ENCODE measurements around the gene BCHE.
"Not testable (repeated sequence)": the region's sequence is repeated elsewhere in the genome, so short reads cannot be mapped to it uniquely, and the experiment has no call there.

BCHE gene

DNA sequence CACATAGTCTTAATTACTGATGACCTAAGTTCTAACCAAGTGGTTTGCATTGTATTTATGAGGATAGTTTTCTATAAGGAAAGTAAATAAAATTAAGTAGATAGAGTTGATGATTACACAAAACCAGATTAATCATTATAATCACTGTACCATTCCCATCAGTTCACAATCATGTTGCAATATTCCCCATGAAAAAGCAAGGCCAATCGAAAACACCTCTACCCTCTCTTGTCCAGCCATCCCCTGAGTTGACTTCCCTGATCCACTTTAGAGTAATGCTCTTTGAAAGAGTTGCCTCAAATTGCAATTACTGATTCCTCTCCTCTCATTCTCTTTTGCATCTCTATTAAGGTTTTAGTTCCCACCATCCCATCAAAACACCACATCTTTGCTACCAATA, 21.0 kb downstream of the BCHE start:
- DNase-seq = no peak

DNA sequence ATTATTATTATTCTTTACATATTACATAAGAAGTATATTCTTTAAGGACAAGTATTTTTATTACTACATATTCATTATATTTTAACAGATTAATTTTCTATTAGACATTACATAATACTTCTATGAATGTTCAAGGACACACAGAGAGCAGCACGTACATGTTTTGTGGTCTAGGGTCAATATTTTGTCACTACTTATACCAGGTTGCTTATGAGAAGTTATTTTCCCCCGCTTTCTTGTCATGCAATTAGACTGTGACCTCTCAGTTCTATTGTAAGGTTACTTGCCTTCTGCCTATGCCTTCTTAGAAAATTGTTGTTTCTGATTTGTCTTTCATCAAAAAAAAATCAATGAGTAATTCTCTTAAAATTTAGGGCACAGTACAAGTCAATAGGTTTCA, 21.5 kb downstream of the BCHE start:
- no peak for DNase-seq

DNA sequence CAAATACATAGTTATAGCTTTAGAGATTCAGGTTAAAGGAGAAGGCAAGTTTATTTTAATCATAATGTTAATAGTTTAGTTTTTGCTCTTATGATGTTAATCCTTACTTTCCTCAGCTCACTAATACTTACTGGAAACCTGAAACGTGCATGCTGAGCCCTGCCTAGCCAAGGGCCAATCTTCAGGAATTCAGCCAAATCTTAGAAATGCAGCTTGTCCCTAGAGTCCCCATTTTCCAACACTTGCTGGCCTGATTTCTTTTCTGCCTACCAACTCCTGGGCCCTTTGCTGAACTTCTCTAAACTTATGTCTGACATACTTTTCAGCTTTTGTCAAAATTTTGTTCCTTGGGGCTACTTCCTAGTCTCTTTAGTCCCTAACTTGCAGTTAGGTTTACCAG, 22.8 kb downstream of the BCHE start:
- no peak for DNase-seq

DNA sequence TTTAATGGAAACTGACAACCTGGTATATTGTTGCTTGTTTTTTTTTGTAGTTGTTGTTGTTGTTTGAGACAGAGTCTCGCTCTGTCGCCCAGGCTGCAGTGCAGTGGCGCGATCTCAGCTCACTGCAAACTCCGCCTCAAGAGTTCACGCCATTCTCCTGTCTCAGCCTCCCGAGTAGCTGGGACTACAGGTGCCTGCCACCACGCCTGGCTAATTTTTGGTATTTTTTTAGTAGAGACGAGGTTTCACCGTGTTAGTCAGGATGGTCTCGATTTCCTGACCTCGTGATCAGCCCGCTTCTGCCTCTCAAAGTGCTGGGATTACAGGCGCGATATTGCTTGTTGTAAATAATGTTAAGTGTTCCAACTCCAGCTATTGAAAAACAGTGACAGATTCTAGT, 29.3 kb downstream of the BCHE start:
- not testable (repeated sequence) for DNase-seq

DNA sequence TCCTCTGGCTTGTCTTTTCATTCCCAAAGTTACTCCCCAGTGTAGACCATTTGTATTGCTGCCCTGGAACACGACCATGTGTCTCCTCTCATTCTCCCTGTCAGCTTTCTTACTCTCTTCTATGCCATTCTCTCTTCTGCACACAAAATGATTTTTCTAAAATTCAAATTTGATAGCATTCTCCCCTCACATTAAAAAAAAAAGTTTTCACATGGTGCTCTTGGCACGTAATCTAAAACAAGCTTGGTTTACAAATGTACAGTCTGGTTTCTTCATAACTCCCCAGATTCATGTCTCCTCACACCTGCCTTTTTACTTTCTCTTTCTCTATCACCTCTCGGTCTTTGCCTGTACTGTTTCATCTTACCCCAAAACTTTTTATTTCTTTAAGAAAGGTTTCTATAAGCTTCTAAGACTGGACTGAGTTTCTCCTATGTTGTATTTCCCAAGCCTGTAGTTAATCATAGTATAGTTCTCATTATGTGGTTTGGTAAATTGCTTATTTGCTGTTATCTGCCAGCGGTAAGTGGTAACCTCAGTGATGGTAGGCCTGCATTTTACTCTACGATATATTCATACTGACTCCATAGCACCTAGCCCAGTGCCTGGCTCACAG, 31.2 kb downstream of the BCHE start:
- no peak for DNase-seq

DNA sequence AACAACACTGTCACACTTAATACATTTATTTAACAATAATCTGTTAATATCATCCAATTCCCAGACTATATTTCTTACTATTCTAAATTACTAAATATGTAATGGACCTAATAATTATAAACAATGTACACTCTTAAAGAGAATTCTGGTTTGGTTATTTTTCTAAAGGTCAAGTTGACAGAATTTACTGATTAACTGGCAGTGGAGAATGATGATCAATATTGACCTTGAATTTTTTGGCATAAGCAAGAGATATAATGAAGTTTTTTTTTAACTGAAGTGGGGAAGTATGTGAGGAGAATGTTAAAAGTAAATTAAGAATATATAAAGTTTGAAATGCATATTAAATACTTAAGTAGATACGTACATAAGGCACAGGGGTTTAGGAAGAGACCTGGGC, 33.8 kb downstream of the BCHE start:
- DNase-seq = no peak

DNA sequence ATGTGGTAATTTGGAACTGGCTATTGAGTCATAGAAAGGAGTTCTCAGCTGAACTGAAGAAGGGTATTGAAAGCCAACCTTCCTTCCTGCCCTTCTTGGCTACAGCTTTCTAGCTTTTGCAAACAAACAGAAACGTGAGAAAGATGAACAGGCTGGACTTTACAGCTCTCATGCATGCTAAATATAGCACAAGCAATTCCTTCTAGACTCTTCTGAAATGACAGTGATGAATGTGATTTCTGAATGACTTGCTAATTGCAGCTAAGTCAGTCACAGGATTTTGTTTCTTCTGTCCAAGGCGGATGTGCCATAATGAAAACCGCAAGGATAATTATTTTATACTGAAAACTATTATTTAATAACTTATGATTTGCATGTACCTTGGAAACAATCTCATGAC, 36.3 kb downstream of the BCHE start:
- no peak for DNase-seq

DNA sequence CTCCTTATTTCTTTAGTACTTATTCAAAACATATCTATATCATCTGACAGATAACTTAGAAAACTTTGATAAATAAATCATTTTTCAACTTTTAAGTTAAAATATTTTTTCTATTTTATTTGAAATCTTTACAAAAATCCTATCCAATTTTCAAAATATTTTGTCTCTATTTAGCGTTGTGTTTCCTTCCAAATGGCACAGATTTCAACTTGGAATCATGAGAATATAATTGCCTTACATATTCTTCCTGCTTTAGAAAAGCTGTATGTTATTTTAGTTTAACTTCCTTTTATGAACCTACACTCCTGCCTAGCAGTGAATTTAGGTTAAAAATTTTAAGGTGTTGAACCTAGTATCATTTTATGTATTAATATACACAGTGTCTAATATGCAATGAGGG, 38.2 kb downstream of the BCHE start:
- no peak for DNase-seq

DNA sequence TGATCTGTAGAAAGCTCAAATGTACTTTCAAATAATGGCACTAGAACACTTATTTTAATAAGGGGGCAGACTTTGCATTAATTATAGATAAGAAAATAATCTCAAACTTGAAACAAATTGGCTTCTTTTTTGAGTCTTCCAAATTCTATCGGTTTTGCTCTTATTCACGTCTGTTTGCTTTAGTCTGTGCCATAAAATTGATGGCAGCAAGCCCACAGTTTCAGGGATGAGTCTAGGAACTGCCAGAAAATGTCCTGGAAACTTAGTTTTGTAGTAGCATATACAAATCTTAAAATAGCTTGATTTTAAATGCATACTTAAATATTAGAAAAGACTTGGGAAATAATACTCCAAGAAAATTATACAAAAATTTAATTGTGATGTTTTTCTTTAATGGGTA, 39.7 kb downstream of the BCHE start:
- DNase-seq = no peak

DNA sequence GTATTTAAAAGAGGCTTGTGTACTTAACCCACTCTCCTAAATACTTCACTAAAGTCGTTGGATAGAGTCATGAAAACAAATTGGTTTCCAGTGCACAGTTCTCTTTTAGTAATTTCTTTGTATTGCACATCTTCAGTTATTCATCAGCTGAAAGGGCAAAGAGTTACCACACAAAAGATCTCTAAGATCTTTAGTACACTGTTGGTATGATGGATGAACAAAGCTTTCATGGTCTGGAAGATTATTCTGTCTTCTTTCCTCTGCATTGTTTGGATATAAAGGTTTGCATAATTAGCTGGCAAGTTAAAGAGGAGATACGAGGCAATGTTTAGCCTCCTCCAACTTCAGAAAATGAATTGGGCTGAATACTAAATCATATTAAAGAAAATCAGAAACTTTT, 40.5 kb downstream of the BCHE start:
- DNase-seq = no peak

DNA sequence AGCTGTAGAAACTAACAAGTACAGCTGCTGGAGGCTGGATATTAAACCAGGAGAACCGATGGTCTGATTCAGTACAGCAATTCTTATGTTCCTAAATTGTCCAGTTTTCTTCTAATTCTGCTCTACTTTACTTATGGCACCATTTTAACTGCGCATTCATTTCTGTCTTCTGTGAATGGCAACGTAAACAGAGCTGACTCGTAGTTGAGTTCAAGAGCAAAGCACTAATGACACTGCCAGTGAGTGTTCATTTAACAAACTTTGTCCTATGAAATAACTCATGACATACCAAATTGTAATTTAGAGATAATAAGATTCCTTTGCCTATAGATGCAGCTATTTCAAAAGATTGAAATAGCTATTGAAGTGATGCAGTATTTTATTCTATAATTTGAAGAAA, 48.7 kb downstream of the BCHE start:
- no peak for DNase-seq

DNA sequence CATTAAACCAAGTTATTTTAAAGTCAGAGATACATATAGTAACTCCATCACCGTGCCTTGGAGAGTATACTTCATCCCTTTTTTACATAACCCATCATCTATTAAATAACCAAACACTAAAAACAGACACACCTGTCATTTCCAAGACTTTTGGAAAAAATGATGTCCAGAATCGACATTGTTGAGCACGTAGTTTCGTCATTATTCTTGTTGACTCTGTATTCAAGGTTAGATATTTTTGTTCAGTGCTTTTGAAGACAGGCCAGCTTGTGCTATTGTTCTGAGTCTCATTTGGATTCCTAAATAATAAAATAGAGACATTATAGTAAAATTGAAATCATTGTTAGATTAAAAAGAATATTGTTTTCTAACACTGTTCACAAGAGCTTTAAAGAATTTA, 51.2 kb downstream of the BCHE start:
- no peak for DNase-seq

DNA sequence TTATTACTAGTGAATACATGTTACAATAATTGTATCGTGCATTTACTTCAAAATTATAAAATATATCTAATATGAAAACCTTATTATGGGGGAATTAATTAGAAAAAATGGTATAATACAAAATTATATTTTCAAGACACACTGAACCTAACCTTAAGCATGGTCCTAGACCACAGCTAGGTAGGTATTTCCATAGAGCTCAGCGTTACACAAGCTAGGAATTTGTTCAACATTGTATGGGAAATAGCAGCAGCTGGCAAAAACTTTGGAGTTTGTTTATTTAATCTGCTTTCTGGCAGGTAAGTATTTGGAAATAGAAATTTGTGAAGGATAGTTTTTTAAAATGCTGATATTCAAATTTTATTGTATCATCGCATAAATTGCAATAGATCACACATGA, 52.9 kb downstream of the BCHE start:
- no peak for DNase-seq

DNA sequence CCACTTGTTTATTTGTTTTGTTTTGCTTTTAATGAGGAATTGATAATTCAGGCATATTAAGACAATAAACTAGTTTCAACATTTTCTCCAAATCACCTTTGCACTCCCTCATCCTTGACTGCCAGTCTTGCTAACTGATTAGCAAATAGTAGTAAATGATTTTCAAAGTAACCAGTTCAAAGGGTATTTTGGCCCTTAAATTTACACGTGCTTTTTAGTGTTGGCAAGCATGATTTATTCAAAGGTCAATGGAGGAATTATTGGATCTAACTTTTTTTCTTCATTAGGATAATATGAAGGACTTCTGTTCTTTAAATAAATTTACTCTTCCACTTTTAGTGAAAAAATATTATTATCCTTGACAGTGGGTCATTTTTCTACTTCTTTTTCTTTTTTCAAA, 53.8 kb downstream of the BCHE start:
- DNase-seq = no peak

DNA sequence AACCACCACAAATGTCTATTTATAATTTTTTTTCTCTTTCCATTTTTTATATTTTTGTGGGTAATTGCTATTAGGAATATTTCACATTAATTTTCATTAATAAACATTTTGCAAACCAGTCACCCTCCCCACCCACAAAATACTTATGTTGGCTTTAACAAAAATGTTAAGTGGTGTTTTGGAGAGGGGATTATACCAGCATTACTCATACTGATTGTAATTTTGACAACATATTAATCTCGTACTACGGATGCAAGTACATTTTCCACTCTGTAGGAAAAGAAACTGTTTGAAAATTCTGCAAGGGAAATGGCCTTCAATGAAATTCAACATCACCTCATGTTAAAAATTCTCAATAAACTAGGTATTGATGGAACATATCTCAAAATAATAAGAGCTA, 58.3 kb downstream of the BCHE start:
- DNase-seq = no peak

DNA sequence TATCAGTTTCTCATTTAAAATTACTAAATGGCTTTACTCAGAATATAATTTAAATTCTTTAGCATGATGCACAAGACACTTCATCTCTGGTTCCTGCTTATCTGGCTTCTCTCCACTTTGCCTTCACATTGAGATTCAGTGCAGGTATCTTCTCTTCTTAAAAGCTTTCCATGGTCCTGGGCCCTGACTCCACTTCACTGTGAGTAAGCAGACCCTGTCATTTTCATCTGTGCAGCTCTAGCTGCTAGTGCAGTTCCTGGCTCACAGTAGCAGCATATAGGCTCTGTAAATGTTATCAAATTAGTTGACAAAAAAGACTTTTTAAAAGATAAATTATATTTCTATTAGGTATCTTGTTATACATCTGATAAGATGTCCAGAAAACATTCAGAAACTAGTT, 58.8 kb downstream of the BCHE start:
- DNase-seq = no peak

DNA sequence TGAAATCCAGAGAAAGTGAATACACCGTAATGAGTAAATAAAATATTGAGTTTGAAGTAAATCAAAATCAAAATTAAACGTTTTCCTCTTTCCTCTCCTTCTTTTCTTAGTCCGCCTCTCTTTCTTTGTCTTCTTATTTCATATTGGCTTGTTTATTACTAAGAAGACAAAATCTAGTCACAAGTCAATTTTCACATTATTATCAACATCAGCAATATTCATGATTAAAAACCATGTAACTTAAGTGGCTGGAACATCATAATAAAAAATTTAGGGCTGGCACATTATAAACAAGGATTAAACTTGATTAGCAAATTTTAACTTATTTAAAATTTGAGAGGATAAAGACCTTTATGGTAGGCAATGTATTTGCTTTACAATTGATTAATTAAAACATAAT, 61.4 kb downstream of the BCHE start:
- no peak for DNase-seq

DNA sequence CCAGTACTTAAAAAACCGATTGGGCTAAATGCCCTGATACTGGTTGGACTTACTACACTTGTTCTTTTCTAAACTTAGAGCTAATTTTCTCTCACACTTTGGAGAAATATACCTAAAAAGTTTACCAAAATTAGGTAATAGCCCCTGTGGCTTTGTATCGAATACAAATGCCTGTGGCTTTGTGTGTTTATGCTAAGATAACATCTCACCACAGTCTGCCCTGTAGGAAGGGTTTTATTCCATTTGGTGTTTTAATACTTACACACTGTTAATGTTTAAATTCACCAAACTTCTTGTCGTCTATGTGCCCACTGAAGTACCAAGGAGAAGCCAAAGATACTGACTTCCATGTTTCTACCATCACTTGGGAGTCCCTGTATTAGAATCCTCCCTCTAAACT, 66.4 kb downstream of the BCHE start:
- DNase-seq = no peak

DNA sequence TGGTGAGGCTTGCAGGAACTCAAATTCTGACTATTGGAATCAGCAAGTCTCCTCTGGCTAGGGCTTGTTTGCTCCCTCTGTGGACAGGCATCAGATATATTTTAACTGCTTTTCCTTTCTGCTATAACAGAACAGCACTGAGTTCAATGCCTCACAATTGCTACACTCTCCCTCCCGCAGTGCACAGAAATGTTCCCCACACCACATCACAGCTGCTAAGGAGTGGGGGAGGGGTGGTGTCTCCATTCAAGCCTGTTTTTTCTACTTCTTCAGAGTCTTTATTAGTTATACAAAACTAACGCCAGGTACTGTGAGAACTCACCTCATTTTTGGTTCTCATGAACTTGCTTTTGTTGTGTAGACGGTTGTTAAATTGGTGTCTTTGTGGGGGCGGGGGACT, 68.5 kb downstream of the BCHE start:
- no peak for DNase-seq

DNA sequence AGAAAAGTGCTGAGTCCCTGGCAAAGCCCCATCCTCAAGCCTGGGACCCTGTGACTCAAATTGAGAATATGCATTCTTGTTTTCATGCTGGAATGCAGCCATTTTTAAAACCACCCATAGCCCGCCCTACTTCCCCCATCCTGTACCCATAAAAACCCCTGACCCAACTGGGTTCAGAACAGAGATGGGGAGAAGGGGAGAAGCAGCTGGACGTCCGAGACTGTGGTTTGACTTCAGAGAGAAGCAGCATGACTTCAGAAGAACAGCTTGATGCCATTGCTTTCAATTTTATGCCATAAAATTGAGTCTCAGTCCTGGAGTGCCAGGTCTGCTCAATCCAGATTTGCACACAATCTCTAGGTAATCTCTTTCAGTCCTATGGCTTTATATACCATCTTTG, 78.2 kb downstream of the BCHE start:
- DNase-seq = no peak

DNA sequence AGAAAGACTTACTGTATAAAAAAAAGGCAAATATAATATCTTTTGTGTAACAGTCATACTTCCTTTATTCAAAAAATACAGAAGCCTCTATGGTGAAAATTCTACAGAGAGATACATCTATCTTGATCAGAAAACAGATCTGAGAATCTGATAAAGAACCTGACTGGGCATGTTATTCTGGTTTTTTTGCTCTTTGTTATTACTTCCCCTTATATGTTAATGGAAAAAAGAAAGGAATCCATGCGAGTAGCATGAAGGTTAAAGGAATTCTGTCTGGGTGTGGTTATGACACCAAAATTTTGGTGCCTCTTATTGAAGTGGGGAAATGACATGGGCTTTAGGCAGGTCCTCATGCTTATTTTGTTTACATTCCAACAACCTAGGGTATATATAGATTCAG, 81.7 kb downstream of the BCHE start:
- no peak for DNase-seq

DNA sequence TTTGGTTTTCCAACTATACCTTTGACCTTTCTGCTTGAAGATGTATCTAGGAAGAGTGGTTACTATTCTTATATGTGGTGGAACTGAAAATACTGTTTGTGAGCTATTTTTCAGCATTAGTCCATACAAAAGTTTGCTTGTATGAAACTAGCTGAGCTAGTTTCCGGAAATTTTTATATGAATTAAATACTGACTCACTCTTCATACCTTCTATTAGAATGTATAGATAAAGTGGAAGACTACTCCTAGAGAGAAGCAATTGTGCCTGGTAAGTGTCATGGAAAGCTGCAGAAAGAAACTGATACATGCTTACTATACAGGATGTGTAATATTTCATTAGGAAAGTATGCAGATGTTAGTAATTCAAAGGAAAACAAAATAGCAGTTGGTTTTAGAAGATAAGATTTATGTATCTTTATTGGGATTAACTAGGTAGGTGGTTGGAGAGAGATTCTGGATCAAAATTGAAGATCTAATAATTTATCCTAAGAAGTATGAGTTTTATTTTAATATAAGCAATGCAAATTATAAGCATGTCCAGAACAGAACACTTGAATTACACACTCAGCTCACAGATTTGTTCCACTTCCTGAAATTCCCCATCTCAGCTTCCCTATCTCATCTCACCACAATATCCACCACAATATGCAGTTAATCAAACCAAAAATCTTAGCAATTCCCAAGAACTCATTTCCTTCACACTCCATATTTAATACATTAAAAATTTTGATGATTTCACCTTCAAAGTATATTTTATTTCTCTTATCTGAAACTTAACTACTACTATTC, 82.8 kb downstream of the BCHE start:
- no peak for DNase-seq

DNA sequence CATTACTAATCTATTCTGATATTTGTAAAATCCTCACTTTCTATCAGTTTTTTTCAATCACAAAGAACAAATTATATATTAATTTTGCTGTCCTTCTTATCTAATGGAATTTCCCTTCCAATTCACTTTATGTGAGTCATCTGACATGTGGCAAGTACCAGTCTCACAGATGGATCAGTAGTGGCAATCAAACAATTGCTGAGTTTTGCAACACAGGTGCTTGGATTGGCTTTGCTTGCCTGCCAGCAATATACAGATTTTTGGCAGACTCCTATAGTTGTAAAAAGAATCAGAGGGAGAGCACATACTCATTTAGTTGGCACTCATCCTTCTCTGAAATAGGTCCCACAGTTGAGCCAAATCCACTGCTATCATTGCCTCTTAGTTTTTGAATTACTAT, 83.7 kb downstream of the BCHE start:
- no peak for DNase-seq

DNA sequence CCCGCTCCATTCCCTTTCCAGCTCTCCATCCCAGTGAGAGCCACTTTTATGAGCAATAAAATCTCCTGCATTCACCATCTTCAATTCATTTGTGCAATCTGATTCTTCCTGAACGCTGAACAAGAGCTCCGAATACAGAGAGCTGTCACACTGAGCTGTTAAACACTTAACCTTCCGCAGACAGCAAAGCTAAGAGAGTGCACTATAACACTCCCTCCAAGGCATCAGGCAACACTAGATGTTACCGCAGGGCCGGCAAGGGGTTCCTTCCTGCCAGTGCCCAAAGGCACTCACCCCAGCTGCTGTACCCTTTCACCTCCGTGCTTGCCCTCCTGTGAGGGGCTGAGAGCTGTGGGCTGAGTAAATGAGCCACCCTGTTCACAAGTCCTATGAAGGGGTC, 85.6 kb downstream of the BCHE start:
- DNase-seq = no peak

DNA sequence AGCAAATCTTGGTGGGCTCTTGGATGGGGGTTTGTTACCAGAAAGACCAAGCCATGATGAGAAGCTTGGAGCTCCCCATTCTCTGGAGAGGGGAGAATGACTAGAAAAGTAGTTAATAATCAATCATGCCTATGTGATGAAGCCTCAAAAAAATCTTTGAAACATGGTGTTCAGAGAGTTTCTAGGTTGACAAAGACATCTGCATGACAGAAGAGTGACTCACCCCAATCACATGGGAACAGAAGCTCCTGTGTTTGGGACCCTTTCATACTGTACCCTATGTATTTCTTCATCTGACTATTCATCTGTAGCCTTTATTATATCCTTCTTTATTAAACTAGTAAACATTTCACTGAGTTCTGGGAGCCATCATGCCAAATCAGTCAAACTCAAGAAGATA, 87.4 kb downstream of the BCHE start:
- DNase-seq = no peak
